Activated CD4-positive, alpha-beta memory T cell treated with anti-CD3 and anti-CD28 coated beads for 36 hours (primary cell): Measurements from ENCODE around the gene FHL3. TPM values are rescaled to one million over a fixed set of nuclear protein-coding genes. Genes with fewer than 3 reads are reported as not detected.

Experiments used
- CTCF ChIA-PET: fragments of 350-600 bp; sonication (Branson Sonifier 250); formaldehyde crosslinking; loops from one replicate; lab custom pipeline; 2021; ENCODE audit warnings: antibody characterized with exemption, inconsistent platforms; lab: Charles Lee
- POLR2A ChIA-PET: fragments of 350-600 bp; sonication (Branson Sonifier 250); formaldehyde crosslinking; loops from one replicate; lab custom pipeline; 2021; ENCODE audit warnings: antibody characterized with exemption; lab: Charles Lee
- DNase-seq: peaks from one replicate; pipeline ENCODE4 v3.0.0-alpha.2; 2020
- H3K27ac Mint-ChIP-seq: one replicate; pipeline ENCODE4 v1.8.0; 2021; ENCODE audit warnings: mixed read lengths
- H3K27me3 Mint-ChIP-seq: one replicate; pipeline ENCODE4 v1.8.0; 2021; ENCODE audit warnings: mixed read lengths
- H3K36me3 Mint-ChIP-seq: one replicate; pipeline ENCODE4 v1.8.0; 2021; ENCODE audit warnings: mixed read lengths
- H3K4me1 Mint-ChIP-seq: one replicate; pipeline ENCODE4 v1.8.0; 2021; ENCODE audit warnings: low read depth, mixed read lengths
- H3K4me3 Mint-ChIP-seq: one replicate; pipeline ENCODE4 v1.8.0; 2021; ENCODE audit warnings: mild to moderate bottlenecking, mixed read lengths
- H3K9me3 Mint-ChIP-seq: one replicate; pipeline ENCODE4 v1.8.0; 2021; ENCODE audit warnings: mixed read lengths
- intact Hi-C: fragments of 100-400 bp; cut with micrococcal nuclease; formaldehyde crosslinking; loops from one replicate; pipeline ENCODE4 v1.15.1; 2023
- total RNA-seq, 2 experiments: library from RNA; stranded (reverse); gene quantifications; one replicate each; pipeline ENCODE4 v1.2.3, GENCODE V29; 2021

FHL3 gene
- total RNA-seq, 2 experiments from 2014 or later: 14.4 to 14.7 TPM

DNA sequence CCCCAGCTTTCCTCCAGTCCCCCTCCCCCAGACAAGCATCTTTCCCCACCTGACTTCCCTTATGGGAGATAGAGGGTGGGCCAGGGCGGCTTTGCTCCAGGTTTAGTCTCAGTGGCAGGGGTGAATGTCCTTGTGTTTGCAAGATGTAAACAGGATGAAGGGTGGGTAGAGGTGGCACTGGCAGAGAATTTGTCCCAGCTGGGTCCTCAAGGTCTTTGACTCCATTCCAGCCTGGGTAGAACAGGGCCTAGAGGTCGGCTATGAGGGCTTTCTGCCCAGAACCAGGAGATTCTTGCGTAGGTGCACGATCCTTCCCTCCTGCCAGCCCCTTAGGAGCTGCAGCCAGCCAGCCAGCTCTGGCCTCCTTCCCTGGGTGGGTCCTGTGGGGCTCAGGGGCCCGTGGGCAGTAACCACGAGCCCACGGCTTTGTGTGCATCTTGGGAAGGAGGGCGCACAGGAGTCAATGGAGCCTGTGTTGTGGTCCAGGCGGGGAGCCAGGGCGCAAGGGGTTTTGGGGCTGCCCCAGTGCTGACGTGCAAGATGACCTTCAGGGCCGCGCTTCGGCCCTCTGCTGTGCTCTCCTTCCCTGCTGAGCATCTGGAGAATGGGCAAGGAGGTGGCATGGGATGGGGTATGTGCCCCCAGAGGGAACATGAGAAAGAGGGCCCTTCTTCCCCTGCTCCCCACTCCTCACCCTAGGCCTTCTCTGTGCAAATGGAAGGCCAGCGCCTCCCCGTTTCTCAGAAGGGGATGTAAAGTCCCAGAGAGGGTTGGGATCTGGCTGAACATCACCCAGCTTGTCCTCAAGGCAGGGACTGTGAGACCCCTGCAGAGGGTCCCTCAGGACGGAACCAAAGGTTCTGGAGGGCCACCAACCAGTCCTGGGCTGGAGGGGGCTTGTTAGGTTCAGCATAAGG lies 25.5 kb upstream of the FHL3 start:
- H3K4me3 Mint-ChIP-seq: peak overlapping the region; percentile 16
- H3K27me3 Mint-ChIP-seq: no peaks in the 10 kb centered on the region
- H3K9me3 Mint-ChIP-seq: no peaks in the 10 kb centered on the region
- intact Hi-C loops: loop anchor here (10.0 kb wide), 1 partner anchor 1164 kb away; no protein-coding TSS in a partner anchor
- H3K4me1 Mint-ChIP-seq: peaks cover 51% of the 10 kb centered on the region
- ChIA-PET CTCF (interaction anchor here (0.6 to 7.0 kb wide), 8 partner anchors 9 to 801 kb away, joined by 3 to 69 read pairs (median 4); partner anchors contain the start of genes POU3F1 and UTP11), POLR2A (interaction anchor here (0.6 to 1.8 kb wide), 6 partner anchors 10 to 820 kb away, joined by 4 to 14 read pairs (median 6); partner anchors contain the start of genes POU3F1, SF3A3 and UTP11)
- H3K27ac Mint-ChIP-seq: peak overlapping the region; percentile 89
- DNase-seq: no peak
- H3K36me3 Mint-ChIP-seq: peaks cover 4% of the 10 kb centered on the region

DNA sequence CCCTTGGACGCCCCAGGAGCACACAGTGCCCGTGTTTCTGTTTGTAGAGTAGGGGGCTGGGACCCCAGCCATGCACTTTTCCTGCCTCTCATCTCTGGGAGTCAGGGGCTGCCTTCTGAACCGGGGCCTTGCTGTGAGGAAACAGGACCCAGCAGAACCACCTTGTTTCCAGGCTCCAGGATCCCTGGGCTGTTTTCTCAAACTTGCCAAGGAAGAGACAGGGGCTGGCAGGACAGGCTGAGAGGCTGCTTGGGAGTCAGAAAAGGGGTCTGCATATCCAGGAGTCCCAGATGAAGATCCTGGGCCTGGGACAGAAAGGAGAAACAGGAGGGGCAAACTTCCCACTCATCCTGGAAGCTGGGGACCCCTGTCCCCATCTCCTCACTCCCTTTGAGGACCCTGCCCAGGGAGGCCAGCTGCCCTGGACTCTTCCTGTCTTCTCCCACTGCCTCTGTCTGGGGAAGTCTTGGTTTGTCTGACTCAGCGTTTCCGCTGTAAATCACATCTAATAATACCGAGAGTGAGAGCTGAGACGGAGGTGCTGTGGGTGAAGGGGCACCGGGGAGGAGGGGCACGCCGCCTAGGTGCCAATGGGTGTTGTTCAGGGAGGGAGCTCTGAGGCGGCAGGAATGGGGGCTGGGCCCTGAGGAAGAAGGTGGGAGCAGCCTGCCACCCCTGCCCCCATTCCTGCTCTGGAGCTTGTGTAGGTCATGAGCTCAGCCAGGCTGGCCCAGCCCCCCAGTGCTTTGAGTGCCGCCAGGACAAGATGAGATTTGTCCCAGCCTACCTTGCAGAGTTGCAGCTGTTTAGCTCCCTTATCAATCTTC lies 24.6 kb upstream of the FHL3 start:
- Mint-ChIP-seq H3K27ac (peak overlapping the region; percentile 89), H3K4me3 (peak overlapping the region; percentile 32), H3K36me3 (peaks cover 9% of the 10 kb centered on the region), H3K9me3 (no peaks in the 10 kb centered on the region), H3K27me3 (no peaks in the 10 kb centered on the region), H3K4me1 (peaks cover 51% of the 10 kb centered on the region)
- intact Hi-C loops: loop anchor here (5.0 to 10.0 kb wide), 3 partner anchors 557 to 1165 kb away; no protein-coding TSS in a partner anchor
- ChIA-PET POLR2A (interaction anchor here (0.6 to 1.8 kb wide), 7 partner anchors 11 to 827 kb away, joined by 3 to 14 read pairs (median 5); partner anchors contain the start of genes POU3F1, SF3A3 and UTP11), CTCF (interaction anchor here (0.6 to 7.0 kb wide), 10 partner anchors 9 to 802 kb away, joined by 3 to 69 read pairs (median 4); partner anchors contain the start of genes MTF1, POU3F1 and UTP11)
- DNase-seq: peak; percentile 89

DNA sequence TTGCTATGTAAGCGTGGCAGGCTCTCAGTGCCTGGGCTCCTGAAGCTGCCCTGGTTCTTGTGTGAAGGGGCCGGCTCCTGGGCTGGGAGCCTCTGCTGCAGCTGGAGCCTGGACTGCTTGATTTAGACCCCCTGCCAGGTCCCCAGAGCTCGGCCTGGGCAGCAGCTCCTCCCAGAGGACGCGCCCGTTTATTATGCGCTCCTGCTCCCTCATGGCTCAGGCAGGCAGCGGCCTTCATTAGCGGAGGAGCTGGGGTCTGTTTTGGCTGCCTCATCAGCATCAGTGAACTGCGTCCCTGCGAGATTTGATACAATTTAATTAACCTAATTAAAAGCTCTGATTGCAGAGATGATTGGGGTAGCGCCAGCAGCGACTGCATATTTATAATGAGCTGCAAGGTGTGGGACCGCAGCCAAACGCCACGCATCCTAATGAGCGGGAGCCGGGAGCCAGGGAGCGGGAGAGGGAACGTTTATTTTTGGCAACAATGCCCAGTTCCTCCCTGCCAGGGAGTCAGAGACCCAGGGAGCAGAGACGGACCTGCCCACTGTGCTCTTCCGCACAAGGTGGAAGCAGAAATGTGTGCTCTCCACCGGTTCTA lies 23.9 kb upstream of the FHL3 start:
- H3K36me3 Mint-ChIP-seq: peaks cover 12% of the 10 kb centered on the region
- POLR2A ChIA-PET: interaction anchor here (0.7 to 2.7 kb wide), 6 partner anchors 15 to 828 kb away, joined by 3 to 20 read pairs (median 4); partner anchors contain the start of genes SF3A3 and UTP11
- CTCF ChIA-PET: interaction anchor here (1.0 to 7.0 kb wide), 8 partner anchors 8 to 169 kb away, joined by 3 to 69 read pairs (median 7); partner anchors contain the start of genes MTF1 and UTP11
- peak overlapping the region; percentile 89 for H3K27ac Mint-ChIP-seq
- H3K27me3 Mint-ChIP-seq: no peaks in the 10 kb centered on the region
- H3K9me3 Mint-ChIP-seq: no peaks in the 10 kb centered on the region
- peaks cover 51% of the 10 kb centered on the region for H3K4me1 Mint-ChIP-seq
- intact Hi-C loops: loop anchor here (5.0 kb wide), 2 partner anchors 558 to 808 kb away; no protein-coding TSS in a partner anchor
- no peak overlapping the region for H3K4me3 Mint-ChIP-seq
- DNase-seq: no peak

- DNase-seq: no peak
- H3K36me3 Mint-ChIP-seq: peaks cover 16% of the 10 kb centered on the region
- no peaks in the 10 kb centered on the region for H3K9me3 Mint-ChIP-seq
- CTCF ChIA-PET: interaction anchor here (0.8 to 7.0 kb wide), 10 partner anchors 10 to 556 kb away, joined by 3 to 101 read pairs (median 6); partner anchors contain the start of genes MTF1 and UTP11
- peak overlapping the region; percentile 6 for H3K4me3 Mint-ChIP-seq
- intact Hi-C loops: loop anchor here (1.0 to 5.0 kb wide), 6 partner anchors 16 to 824 kb away; partner anchors contain the start of gene UTP11
- H3K27ac Mint-ChIP-seq: peak overlapping the region; percentile 89
- H3K27me3 Mint-ChIP-seq: no peaks in the 10 kb centered on the region
- H3K4me1 Mint-ChIP-seq: peaks cover 51% of the 10 kb centered on the region
- POLR2A ChIA-PET: interaction anchor here (0.6 to 2.7 kb wide), 11 partner anchors 12 to 829 kb away, joined by 3 to 20 read pairs (median 4); partner anchors contain the start of gene UTP11
Measured at GRCh38 chr1:38028671-38029070, 23.4 kb upstream of the FHL3 start.

- intact Hi-C loops: loop anchor here (1.0 to 5.0 kb wide), 6 partner anchors 16 to 824 kb away; partner anchors contain the start of gene UTP11
- H3K36me3 Mint-ChIP-seq: peaks cover 18% of the 10 kb centered on the region
- ChIA-PET CTCF (interaction anchor here (0.8 to 7.0 kb wide), 14 partner anchors 9 to 807 kb away, joined by 3 to 101 read pairs (median 6); partner anchors contain the start of genes SF3A3 and UTP11), POLR2A (interaction anchor here (0.6 to 2.7 kb wide), 11 partner anchors 12 to 829 kb away, joined by 3 to 20 read pairs (median 4); partner anchors contain the start of genes SF3A3 and UTP11)
- no peaks in the 10 kb centered on the region for H3K27me3 Mint-ChIP-seq
- DNase-seq: peak; percentile 87
- peaks cover 51% of the 10 kb centered on the region for H3K4me1 Mint-ChIP-seq
- H3K27ac Mint-ChIP-seq: peak overlapping the region; percentile 89
- H3K4me3 Mint-ChIP-seq: no peak overlapping the region
- H3K9me3 Mint-ChIP-seq: no peaks in the 10 kb centered on the region
Measured at GRCh38 chr1:38028105-38028591, 22.8 kb upstream of the FHL3 start.

DNA sequence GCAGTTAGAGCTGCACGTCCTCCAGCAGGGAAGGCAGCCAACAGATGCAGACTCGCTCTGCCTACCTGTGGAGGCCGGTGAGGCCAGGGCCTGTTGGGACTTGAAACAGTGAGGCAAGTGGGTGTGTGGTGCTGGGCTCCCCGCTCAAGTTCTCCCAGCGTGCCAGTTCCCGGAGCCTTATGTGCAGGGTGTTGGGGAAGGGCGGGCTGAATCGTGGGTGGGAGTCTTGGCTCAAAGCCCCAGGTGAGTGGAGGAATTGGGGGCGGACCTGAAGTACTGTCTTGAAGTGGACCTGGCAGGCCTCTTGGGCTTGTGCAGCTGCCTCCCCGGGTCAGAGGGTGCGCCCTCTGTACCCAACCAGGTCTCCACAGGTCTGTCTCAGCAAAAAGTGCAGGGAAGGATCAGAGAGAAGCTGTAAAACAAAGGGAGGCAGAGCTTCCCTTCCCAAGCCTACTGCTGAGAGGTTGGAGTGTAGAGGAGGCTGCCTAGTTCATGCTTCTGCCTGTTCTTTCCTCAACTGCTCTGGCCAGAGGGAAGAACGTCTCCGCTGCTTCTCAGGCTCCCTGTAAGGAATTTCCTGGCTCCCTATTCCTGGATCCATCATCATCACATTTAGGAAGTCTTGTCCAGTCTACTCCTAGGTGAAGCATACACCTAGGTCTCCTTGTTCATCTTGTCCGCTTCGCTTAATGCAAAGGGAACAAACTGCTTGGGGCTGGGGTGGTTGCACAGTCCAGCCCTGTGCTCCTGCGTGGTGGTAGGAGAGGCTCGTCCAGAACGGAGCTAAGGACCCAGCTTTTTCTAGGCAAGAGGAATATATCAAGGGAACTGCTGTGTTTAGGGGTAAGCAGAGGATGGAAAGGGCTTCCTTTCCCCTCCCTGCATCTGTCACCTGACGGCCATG lies 22.1 kb upstream of the FHL3 start:
- Mint-ChIP-seq H3K4me1 (peaks cover 51% of the 10 kb centered on the region), H3K27me3 (no peaks in the 10 kb centered on the region), H3K27ac (peak overlapping the region; percentile 89), H3K36me3 (peaks cover 22% of the 10 kb centered on the region), H3K9me3 (no peaks in the 10 kb centered on the region), H3K4me3 (no peak overlapping the region)
- intact Hi-C loops: loop anchor here (1.0 to 5.0 kb wide), 6 partner anchors 15 to 825 kb away; partner anchors contain the start of gene UTP11
- no peak for DNase-seq
- ChIA-PET CTCF (interaction anchor here (0.6 to 7.0 kb wide), 24 partner anchors 9 to 1011 kb away, joined by 3 to 101 read pairs (median 4); partner anchors contain the start of genes CDCA8, SF3A3 and UTP11), POLR2A (interaction anchor here (0.6 to 2.7 kb wide), 11 partner anchors 10 to 830 kb away, joined by 3 to 20 read pairs (median 4); partner anchors contain the start of genes SF3A3 and UTP11)

DNA sequence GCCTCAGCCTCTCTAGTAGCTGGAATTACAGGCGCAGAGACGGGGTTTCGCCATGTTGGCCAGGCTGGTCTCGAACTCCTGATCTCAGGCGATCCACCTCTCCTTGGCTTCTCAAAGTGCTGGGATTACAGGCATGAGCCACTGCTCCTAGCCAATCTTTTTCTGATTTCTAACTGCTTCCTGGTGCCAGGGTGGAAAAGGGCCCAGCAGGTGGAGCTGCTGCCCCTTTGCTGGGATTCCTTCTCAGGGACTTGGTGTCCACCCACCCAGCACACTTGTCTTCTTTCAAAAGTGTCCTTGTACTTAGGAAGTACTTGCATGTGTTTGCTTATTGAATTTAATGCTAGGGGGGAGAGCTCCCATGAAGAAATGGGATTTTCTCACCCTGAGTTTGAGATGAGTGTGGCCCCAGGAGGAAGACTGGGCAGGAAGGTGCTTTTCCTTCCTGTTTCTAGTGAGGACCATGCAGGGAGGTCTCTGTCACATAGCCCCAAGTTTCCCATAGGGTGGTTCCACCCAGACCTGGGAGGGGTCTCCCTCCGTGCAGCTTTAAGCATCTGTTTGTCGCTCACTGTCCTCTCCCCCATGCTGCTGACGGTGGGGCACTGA lies 21.4 kb upstream of the FHL3 start:
- H3K9me3 Mint-ChIP-seq: no peaks in the 10 kb centered on the region
- no peaks in the 10 kb centered on the region for H3K27me3 Mint-ChIP-seq
- peak; percentile 79 for DNase-seq
- H3K4me1 Mint-ChIP-seq: peaks cover 50% of the 10 kb centered on the region
- H3K4me3 Mint-ChIP-seq: no peak overlapping the region
- ChIA-PET POLR2A (interaction anchor here (0.6 to 2.7 kb wide), 5 partner anchors 10 to 533 kb away, joined by 3 to 20 read pairs (median 3); partner anchors contain the start of gene UTP11), CTCF (interaction anchor here (0.6 to 7.0 kb wide), 18 partner anchors 9 to 1012 kb away, joined by 3 to 101 read pairs (median 4); partner anchors contain the start of genes CDCA8 and UTP11)
- H3K36me3 Mint-ChIP-seq: peaks cover 28% of the 10 kb centered on the region
- intact Hi-C loops: loop anchor here (5.0 kb wide), 2 partner anchors 561 to 811 kb away; no protein-coding TSS in a partner anchor
- H3K27ac Mint-ChIP-seq: no peak overlapping the region

DNA sequence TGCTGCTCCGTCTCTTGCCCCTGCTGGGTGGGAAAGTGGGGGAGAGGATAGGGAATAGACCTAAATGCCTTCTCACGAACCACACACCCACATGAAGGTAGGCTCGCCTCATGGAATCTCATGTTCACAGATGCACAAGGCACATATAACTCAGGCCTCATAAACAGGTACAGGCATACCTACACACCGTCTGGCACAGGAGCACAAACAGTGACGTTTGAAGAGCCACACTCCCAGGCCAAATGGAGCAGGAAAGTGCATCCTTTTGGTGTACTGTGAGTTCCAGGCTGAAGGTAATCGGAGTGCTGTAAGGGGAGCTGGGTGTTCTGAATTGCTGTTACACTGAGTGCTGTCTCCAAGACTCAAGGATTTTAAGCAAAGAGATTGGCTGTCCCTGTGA lies 20.4 kb upstream of the FHL3 start:
- POLR2A ChIA-PET: interaction anchor here (0.9 kb wide), 1 partner anchor 10 kb away, joined by 3 read pairs; no protein-coding TSS in a partner anchor
- no peak overlapping the region for H3K27ac Mint-ChIP-seq
- no peaks in the 10 kb centered on the region for H3K9me3 Mint-ChIP-seq
- no peaks in the 10 kb centered on the region for H3K27me3 Mint-ChIP-seq
- peaks cover 40% of the 10 kb centered on the region for H3K4me1 Mint-ChIP-seq
- CTCF ChIA-PET: interaction anchor here (0.6 to 7.0 kb wide), 7 partner anchors 8 to 810 kb away, joined by 3 to 101 read pairs (median 11); partner anchors contain the start of genes POU3F1 and UTP11
- intact Hi-C loops: loop anchor here (5.0 kb wide), 2 partner anchors 562 to 812 kb away; no protein-coding TSS in a partner anchor
- no peak overlapping the region for H3K4me3 Mint-ChIP-seq
- peaks cover 29% of the 10 kb centered on the region for H3K36me3 Mint-ChIP-seq
- no peak for DNase-seq

- intact Hi-C loops: loop anchor here (5.0 kb wide), 2 partner anchors 562 to 812 kb away; no protein-coding TSS in a partner anchor
Measured at GRCh38 chr1:38025233-38025632, 19.9 kb upstream of the FHL3 start.

More at GRCh38 chr1:38025233-38025632, 19.9 kb upstream of the FHL3 start:
- Mint-ChIP-seq H3K4me3 (no peak overlapping the region), H3K36me3 (peaks cover 33% of the 10 kb centered on the region), H3K4me1 (peaks cover 39% of the 10 kb centered on the region), H3K27me3 (no peaks in the 10 kb centered on the region), H3K27ac (no peak overlapping the region), H3K9me3 (no peaks in the 10 kb centered on the region)
- no peak for DNase-seq
- CTCF ChIA-PET: interaction anchor here (0.6 to 7.0 kb wide), 6 partner anchors 8 to 810 kb away, joined by 3 to 101 read pairs (median 10); partner anchors contain the start of genes POU3F1 and UTP11
- POLR2A ChIA-PET: no interaction called here
